Progenitor cell of endocrine pancreas (in vitro differentiated cells): ENCODE data around the gene EHBP1L1. TPM values are rescaled to one million over a fixed set of nuclear protein-coding genes. Genes with fewer than 3 reads are reported as not detected.

Experiments
- DNase-seq: peaks from one replicate; pipeline ENCODE4 v3.0.0; 2021; ENCODE audit warnings: low spot score; ENCODE audit not compliant: unreplicated experiment
- H3K27ac Mint-ChIP-seq: 2 replicates; pipeline ENCODE4 v1.8.0; 2021; ENCODE audit warnings: mild to moderate bottlenecking, moderate library complexity, mixed read lengths
- H3K27me3 Mint-ChIP-seq: 2 replicates; pipeline ENCODE4 v1.8.0; 2021; ENCODE audit warnings: mixed read lengths
- H3K36me3 Mint-ChIP-seq: 2 replicates; pipeline ENCODE4 v1.8.0; 2022; ENCODE audit warnings: mixed read lengths; ENCODE audit not compliant: insufficient read depth
- H3K4me1 Mint-ChIP-seq: 2 replicates; pipeline ENCODE4 v1.8.0; 2021; ENCODE audit warnings: low read depth, mixed read lengths
- H3K4me3 Mint-ChIP-seq: 2 replicates; pipeline ENCODE4 v1.8.0; 2021; ENCODE audit warnings: low read depth, mild to moderate bottlenecking, moderate library complexity, mixed read lengths
- H3K9me3 Mint-ChIP-seq: 2 replicates; pipeline ENCODE4 v1.8.0; 2021; ENCODE audit warnings: low read depth, mixed read lengths
- total RNA-seq: library from RNA; stranded (reverse); gene quantifications from 2 replicates; pipeline ENCODE4 v1.2.1, GENCODE V29; 2021
- TF ChIP-seq, protein P1 (sequence below): fragments of 200-600 bp; sonication (generic); IDR thresholded peaks from one replicate; pipeline ENCODE4 v1.5.0; 2021; ENCODE audit warnings: antibody characterized with exemption, mild to moderate bottlenecking; ENCODE audit not compliant: unreplicated experiment

EHBP1L1 gene
- total RNA-seq, 1 donor from 2014 or later: 13.0 TPM

DNA sequence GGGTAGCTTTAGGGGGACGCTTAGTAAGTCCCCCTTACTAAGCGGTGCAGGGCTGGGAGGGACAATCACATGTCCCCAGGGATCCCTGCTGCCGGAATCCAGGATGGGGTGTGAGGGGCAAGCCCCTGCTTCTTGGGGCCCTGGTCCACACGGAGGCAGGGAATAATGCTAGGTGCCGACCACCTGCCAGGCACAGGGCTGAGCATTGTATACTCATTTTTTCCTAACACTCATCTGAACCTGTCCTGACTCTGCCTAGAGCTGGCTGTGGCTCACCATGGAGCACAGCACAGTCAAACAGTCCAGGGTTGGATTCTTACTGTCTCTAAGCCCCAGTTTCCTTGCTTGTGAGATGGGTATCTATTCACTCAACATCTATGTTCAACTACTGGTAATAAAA lies 16.3 kb upstream of the EHBP1L1 start:
- H3K4me3 Mint-ChIP-seq: peak overlapping the region; percentile 41
- H3K27ac Mint-ChIP-seq: peak overlapping the region; percentile 78
- TF ChIP-seq, protein P1, sequence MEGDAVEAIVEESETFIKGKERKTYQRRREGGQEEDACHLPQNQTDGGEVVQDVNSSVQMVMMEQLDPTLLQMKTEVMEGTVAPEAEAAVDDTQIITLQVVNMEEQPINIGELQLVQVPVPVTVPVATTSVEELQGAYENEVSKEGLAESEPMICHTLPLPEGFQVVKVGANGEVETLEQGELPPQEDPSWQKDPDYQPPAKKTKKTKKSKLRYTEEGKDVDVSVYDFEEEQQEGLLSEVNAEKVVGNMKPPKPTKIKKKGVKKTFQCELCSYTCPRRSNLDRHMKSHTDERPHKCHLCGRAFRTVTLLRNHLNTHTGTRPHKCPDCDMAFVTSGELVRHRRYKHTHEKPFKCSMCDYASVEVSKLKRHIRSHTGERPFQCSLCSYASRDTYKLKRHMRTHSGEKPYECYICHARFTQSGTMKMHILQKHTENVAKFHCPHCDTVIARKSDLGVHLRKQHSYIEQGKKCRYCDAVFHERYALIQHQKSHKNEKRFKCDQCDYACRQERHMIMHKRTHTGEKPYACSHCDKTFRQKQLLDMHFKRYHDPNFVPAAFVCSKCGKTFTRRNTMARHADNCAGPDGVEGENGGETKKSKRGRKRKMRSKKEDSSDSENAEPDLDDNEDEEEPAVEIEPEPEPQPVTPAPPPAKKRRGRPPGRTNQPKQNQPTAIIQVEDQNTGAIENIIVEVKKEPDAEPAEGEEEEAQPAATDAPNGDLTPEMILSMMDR: no peak
- no peaks in the 10 kb centered on the region for H3K9me3 Mint-ChIP-seq
- peaks cover 37% of the 10 kb centered on the region for H3K27me3 Mint-ChIP-seq
- DNase-seq: no peak
- H3K36me3 Mint-ChIP-seq: no peaks in the 10 kb centered on the region
- peaks cover 12% of the 10 kb centered on the region for H3K4me1 Mint-ChIP-seq

- Mint-ChIP-seq H3K27me3 (peaks cover 32% of the 10 kb centered on the region), H3K4me3 (no peak overlapping the region), H3K9me3 (no peaks in the 10 kb centered on the region), H3K4me1 (peaks cover 12% of the 10 kb centered on the region), H3K27ac (no peak overlapping the region), H3K36me3 (no peaks in the 10 kb centered on the region)
- no peak for DNase-seq
- TF ChIP-seq, protein P1: no peak
These were observed 15.8 kb upstream of the EHBP1L1 start for GRCh38 chr11:65559951-65560537.

GRCh38 chr11:65560555-65561418 lies 15.1 kb upstream of the EHBP1L1 start:
- H3K4me1 Mint-ChIP-seq: peaks cover 12% of the 10 kb centered on the region
- no peaks in the 10 kb centered on the region for H3K36me3 Mint-ChIP-seq
- no peak overlapping the region for H3K27ac Mint-ChIP-seq
- DNase-seq: no peak
- no peaks in the 10 kb centered on the region for H3K9me3 Mint-ChIP-seq
- TF ChIP-seq, protein P1: no peak
- H3K4me3 Mint-ChIP-seq: no peak overlapping the region
- H3K27me3 Mint-ChIP-seq: peaks cover 27% of the 10 kb centered on the region

DNA sequence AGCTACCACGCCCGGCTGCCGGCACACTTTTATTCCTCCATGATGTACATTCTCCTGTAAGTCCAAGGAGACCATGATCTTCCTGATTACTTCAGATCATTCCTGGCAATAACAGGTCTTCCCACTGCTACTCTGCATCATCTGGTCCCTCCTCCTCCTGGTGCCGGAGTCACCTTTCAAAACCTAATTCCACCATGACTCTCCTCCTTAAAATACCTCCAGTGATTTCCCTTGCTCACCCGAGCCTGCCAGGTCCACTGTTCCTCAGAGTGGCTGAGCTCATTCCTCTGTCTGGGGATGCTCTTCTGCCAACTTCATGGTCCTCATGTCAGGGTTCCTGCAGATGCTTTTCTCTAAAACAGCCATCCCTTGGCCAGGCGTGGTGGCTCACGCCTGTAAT lies 13.8 kb upstream of the EHBP1L1 start:
- TF ChIP-seq, protein P1: no peak
- H3K36me3 Mint-ChIP-seq: no peaks in the 10 kb centered on the region
- H3K9me3 Mint-ChIP-seq: no peaks in the 10 kb centered on the region
- no peak for DNase-seq
- no peak overlapping the region for H3K4me3 Mint-ChIP-seq
- peaks cover 19% of the 10 kb centered on the region for H3K27me3 Mint-ChIP-seq
- H3K4me1 Mint-ChIP-seq: peaks cover 11% of the 10 kb centered on the region
- H3K27ac Mint-ChIP-seq: no peak overlapping the region

DNA sequence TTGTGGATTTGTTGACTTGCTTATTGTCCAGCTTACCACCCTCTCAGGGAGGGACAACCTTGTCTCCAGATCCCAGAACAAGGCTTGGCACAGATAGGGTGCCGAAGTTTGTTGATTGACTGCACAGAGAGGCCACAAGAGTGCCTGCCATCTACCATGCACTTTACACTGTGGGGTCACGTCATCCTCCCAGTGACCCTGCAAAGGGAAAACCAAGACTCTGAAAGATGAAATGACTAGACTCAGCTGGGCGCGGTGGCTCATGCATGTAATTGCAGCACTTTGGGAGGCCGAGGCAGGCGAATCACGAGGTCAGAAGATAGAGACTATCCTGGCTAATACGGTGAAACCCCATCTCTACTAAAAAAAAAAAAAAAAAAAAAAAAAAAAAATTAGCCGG lies 13.1 kb upstream of the EHBP1L1 start:
- no peak for DNase-seq
- Mint-ChIP-seq H3K27ac (no peak overlapping the region), H3K27me3 (peaks cover 19% of the 10 kb centered on the region), H3K4me3 (no peak overlapping the region), H3K36me3 (no peaks in the 10 kb centered on the region), H3K4me1 (peaks cover 6% of the 10 kb centered on the region), H3K9me3 (no peaks in the 10 kb centered on the region)
- TF ChIP-seq, protein P1: no peak
